HG03139 (cell line): ENCODE measurements around the gene MISP.
"Not testable (repeated sequence)": the region's sequence is repeated elsewhere in the genome, so short reads cannot be mapped to it uniquely, and the experiment has no call there.

ENCODE experiments used
- ATAC-seq: cut with Tn5 transposase; IDR thresholded peaks from one replicate; pipeline ENCODE4 v1.9.1; 2021; ENCODE audit not compliant: unreplicated experiment

The MISP gene

DNA sequence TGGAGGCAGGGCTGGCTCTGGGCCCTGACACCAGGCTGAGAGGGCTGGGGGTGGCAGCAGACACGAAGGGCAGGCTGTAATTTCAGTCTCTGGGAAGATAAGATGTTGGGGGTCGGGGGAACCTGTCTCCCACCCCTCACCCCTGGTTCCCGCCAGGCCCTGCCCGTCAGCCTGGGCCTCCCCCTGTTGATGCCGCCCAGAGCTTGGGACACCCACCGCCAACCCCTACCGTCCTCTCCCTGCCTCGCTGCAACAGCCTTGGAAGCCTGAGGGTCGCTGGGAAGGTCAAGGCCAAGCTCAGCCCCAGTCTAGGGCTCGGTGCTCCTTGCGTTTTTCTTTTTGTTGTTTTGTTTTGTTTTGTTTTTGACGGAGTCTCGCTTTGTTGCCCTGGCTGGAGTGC, 27.7 kb upstream of the MISP start:
- no peak for ATAC-seq

DNA sequence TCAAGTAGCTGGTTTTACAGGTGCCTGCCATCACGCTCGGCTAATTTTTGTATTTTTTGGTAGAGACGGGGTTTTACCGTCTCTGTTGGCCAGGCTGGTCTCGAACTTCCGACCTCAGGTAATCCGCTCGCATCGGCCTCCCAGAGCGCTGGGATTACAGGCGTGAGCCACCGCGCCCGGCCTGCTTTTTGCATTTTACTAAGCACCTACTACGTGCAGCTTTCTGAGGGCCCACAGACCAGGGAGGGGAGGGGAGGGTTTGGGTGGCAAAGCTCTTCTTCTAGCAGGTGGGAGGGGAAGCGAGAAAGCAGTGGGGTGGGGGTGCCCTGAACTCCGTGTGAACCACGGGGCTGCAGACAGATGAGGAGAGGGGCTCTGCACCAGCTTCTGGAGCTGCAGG, 27.2 kb upstream of the MISP start:
- no peak for ATAC-seq

DNA sequence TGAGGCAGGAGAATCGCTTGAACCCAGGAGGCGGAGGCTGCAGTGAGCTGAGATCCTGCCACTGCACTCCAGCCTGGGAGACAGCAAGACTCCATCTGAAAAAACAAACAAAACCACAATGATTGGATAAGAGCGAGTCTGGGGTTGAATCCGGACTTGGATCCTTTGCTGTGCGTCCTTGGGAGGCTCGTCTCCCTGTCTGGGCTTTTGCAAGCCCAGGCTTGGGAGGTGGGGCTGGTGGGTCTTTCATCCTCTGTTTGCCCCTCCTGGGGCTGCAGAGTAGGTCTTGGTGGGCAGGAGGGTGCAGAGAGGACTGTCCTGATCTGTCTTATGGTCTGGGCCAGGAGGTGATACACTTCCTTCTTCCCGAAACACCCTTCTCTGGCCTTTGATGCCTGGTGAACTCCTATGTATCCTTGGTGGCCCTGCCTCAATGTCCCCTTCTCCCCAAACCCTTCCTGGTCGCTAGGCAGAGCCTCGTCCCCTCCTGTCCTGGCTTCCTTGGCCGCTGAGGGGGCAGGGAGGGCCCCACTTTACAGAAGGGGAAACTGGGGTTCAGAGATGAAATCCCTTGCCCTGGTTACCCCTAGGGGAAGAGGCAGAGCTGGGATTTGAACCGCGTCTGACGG, 25.3 kb upstream of the MISP start:
- ATAC-seq, result no peak

DNA sequence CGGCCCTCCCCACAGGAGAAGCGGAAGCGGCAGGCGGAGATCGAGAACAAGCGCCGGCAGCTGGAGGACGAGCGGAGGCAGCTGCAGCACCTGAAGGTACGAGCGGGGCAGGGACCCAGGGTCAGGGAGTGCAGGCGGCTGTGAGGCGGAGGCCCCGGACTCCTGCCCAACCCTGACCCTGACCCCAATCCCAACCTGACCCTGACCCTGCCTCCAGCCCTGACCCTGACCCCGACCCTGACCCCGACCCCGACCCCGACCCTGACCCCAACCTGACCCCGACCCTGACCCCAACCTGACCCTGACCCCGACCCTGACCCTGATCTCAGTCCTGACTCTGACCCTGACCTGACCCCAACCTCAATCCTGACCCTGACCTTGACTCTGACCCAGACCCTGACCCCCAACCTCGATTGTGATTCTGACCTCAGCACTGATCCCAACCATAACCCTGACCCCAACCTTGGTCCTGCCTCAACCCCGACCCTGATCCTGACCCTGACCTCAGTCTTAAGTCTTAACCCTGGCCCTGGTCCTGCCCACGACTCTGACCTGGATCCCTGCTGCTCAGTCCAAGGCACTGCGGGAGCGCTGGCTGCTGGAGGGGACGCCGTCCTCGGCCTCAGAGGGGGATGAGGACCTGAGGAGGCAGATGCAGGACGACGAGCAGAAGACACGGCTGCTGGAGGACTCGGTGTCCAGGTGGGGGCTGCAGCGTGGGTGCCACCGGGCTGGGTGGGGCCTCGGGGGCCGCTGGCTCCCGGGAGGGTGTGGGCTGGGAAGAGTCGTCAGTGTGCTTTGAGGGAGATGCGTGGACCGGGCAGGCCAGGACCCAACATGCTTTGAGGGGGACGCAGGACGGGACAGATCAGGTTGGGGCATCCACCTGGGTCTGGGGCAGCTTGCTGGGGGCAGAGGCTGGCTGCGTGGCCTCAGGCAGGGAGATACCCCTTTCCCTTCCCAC, 23.6 kb upstream of the MISP start:
- ATAC-seq, result no peak

DNA sequence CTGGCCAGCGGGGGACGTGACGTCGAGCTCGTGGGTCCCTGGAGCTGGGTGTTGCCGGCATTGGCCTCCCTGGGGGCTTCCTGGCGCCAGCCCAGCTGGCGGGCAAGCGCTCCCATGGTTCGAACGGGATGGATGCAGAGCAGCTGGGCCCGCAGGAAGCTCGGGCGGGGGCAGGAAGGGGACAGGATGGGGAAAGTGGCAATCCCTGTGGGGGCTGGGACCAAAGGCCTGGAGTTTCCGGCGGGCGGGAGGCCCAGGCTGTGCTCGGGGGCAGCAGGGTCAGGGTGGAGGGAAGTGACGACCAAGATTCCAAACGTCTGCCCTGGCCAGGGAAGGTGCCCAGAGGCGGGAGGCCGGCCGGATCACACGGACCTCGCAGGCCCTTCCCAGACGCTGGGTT, 22.9 kb upstream of the MISP start:
- no peak for ATAC-seq

DNA sequence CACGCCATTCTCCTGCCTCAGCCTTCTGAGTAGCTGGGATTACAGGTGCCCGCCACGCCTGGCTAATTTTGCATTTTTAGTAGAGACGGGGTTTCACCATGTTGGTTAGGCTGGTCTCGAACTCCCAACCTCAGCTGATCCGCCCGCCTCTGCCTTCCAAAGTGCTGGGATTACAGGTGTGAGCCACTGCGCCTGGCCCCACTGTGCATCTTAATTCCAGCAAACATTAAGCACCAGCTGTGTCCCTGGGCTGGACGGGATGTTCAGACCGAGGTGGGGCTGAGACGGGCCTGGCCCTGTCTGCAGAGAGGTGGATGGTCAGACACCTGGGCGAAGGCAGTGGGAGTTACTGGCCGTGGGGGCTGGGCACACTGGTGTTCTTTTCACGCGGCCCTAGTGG, 21.3 kb upstream of the MISP start:
- ATAC-seq, result not testable (repeated sequence)

DNA sequence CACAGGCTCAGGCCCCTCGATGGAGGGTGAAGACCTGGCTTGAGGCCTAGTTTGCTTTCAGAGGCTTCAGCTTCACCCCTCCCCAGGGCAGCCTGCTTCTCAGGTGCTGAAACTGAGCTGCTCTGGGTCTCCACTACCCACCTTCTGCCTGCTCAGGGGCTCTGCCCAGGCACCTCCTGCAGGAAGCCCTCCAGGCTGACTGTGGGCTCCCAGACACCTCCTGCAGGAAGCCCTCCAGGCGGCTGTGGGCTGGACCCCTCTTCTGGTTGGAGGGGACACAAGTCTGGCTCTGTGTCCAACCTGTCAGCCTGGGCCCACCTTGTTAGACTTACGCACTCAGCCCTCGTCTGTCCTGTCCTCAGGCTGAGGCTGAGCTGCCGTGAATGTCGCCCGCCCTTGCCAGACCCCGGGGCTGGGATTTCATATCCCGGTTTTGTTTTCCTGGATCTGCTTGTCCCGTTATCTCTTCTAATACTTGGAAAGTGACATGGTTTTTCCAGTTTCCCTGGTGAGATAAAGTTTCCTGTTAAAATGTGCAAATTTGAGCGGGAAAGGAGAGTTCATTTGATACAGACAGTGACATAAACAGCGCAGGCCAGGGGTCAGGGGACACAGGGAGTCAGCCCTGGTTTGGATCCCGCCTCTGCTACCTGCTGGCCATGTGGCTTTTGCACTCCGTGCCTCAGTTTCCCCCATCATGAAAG, 20.8 kb upstream of the MISP start:
- no peak for ATAC-seq

DNA sequence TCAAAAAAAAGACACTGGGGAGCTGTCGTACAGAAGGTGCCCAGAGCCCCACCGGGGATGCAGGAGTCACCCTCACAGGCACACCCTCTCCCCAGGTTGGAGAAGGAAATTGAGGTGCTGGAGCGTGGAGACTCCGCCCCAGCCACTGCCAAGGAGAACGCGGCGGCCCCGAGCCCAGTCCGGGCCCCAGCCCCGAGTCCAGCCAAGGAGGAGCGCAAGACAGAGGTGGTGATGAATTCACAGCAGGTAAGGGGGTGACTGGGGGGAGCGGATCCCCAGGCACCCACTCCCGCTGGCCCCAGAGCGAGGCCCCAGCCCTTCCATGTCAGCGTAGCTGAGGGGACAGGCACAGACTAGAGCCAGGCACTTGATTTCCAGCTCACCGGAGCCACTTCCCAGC, 19.9 kb upstream of the MISP start:
- no peak for ATAC-seq

DNA sequence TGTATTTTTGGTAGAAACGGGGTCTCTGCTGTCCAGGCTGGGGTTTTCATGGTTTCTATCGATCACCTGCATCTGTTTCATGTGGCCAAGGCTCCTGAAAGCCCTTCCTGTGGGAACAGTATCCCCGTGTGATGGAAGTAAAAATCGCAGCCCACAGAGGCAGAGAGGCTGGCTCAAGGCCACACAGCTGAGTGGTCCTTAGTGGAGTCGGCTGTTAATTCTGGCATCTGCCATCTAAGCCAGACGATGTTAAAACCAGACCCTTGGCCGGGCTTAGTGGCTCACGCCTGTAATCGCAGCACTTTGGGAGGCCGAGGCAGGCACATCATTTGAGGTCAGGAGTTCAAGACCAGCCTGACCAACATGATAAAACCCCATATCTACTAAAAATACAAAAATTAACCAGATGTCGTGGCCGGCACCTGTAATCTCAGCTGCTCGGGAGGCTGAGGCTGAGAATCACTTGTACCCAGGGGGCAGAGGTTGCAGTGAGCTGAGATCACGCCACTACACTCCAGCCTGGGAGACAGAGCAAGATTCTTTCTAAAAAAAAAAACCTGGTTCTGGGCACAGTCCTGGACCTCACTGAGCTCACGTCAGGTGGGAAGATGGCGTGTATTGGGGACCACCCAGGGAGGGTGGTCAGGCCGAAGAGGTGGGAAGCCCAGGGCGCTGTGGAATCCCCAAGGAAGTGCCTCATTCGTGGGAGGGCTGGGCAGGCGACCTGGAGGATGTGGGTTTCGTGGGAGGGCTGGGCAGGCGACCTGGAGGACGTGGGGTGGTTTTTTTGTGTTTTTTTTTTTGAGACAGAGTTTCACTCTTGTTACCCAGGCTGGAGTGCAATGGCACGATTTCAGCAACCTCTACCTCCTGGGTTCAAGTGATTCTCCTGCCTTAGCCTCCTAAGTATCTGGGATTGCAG, 18.5 kb upstream of the MISP start:
- no peak for ATAC-seq

DNA sequence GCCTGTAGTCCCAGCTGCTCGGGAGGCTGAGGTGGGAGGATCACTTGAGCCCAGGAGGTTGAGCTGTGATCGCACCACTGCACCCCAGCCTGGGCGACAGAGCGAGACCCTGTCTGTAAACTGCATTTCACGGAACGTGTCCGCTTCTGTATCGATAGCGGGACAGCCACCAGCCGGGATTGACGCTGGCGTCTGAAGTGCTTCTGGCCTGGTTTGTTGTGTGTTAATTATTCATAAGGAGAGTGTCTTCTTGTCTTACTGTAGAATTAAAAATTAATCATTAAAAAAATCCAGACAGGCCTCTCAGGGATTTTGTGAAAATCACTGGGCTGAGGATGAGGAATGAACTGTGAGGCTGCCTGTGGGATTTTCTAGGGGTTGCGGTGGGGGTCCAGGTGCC, 16.2 kb upstream of the MISP start:
- ATAC-seq, result no peak

DNA sequence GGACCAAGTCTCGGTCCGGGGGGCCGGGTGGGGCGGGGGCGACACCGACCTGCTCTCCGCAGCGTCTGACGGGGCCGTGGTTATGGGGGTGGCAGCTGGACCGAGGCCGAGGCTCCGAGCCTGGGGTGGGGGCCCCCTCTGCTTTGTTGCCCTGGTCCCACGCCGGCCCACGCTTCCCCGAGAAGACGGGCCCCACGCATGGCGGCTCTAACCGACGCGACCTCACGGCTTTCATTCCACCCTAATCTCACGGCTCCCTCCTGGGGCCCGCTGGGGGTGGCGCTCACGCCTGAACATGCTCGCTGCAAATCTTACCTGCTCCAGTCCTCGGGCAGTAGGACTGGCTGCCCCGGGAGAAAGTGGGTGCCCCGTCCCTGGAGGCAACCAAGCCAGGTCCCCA, 14.8 kb upstream of the MISP start:
- ATAC-seq, result no peak

DNA sequence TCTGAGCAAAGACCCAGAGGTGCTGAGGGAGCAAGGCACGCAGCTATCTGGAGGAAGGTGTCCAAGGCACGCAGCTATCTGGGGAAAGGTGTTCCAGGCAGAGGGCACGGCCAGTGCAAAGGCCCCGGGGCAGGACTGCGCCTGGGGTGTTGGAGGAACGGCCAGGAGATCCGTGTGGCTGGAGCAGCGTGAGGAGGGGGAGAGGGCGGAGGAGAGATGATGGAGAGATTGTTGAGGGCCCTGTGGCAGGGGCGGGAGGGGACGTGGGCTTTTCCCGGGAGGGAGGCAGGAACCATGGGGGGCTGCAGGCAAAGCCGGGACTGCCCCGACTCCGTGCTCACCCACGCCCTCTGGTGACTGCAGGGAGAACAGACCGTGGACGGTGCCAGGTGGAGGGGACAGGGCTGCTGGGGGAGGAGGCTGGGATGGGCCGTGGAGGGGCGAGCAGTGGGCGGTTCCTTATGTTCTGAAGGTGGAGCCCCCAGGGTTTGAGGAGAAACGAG, 13.3 kb upstream of the MISP start:
- no peak for ATAC-seq

DNA sequence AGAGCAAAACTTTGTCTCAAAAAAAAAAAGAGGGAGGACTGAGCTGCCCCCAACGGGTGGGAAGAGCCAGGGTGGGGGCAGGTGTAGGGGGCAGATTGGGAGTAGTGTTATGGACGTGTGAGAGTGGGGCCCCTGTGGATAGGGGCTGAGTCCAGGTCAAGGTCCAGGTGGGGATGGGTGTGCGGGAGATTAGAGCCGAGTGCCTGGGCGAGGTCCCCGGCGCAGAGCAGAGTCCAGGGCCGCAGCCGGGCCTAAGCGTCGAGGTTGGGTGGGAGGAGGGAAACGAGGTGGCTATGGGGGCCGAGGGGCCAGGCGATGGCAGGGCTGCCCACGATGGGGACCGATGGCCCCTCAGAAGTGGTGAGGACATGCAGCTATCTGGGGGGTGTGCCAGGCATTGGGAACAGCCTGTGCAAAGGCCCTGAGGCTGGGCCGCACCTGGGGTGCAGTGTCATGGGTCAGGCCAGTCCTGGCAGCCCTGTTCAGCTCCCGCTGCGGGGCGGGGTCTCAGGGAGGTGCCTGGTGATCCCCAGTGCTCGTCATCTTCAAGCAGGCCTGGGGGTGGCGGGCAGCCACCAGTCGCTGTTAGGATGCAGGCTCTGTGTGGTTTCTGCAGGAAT, 12.3 kb upstream of the MISP start:
- no peak for ATAC-seq

DNA sequence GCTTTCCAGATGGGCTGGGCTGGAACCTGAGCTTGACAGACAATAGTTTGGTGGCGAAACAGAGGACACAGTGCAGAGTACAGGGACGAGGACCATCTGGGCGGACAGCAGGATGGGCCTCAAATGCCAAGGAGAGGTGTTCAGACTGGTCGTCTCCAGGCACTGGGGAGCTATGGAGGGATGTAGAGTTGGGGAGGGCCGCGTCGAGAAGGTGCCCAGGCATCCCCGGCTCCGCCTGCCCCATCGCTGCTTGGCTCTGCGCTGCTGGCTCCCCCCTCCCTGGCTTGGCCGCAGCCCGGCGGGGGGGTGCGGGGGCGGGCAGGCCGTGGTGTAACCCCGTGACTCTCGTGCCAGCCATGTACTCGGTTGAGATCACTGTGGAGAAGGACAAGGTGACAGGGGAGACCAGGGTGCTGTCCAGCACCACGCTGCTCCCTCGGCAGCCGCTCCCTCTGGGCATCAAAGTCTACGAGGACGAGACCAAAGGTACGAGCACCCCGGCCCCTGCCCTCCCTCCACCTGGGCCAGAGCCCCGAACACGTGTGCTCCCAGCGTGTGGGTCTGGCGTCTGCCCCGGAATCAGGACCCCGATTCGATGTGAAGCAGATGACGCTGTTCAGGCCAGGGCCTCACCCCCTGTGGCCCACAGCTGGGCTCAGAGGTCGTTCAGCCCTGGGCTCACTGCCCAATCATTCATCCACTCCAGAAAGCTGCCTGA, 10.8 kb upstream of the MISP start:
- ATAC-seq, result no peak

DNA sequence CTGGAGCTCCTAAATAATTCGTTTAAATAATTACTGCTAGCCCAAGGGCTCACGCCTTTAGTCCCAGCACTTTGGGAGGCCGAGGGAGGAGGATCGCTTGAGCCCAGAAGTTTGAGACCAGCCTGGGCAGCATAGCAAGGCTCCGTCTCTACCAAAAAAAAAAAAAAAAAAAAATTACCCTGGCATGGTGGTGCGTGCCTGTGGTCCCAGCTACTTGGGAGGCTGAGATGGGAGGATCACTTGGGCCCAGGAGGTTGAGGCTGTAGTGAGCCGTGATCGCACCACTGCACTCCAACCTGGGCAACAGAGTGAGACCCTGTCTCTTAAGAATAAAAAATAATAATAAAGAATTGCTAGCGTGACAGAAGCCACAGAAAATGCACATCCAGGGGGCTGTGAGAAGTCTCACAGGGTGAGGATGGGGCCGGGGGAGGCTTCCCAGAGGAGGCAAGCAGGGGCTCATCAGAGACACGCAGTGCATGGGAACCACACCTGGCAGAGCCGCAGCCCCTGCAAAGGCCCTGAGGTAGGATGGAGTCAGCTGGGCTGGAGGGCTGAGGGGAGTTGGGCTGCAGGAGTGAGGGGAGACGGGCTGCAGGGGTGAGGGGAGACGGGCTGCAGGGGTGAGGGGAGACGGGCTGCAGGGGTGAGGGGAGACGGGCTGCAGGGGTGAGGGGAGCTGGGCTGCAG, 10.0 kb upstream of the MISP start:
- ATAC-seq, result not testable (repeated sequence)

DNA sequence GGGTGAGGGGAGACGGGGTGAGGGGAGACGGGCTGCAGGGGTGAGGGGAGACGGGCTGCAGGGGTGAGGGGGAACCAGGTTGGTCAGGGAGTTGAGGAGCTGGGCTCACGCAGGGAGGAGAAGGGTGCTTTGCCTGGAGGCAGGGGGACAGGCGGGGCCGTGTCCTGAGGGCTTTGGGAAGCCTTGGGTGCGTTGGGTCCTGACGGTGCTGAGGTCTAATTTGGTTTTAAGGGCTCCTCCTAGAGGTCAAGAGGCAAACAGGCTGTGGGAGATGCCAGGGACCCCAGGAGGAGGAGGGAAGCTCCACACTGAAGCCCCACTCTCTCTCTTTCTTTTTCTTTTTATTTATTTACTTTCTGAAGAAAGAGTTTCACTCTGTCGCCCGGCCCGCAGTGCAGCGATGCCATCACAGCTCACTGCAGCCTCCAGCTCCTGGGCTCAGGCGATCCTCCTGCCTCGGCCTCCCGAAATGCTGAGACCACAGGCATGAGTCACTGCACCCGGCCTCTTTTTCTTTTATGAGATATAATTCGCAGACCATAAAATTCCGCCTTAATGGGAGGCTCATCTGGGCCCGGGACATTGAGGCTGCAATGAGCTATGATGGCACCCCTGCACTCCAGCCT, 9.3 kb upstream of the MISP start:
- ATAC-seq, result no peak

DNA sequence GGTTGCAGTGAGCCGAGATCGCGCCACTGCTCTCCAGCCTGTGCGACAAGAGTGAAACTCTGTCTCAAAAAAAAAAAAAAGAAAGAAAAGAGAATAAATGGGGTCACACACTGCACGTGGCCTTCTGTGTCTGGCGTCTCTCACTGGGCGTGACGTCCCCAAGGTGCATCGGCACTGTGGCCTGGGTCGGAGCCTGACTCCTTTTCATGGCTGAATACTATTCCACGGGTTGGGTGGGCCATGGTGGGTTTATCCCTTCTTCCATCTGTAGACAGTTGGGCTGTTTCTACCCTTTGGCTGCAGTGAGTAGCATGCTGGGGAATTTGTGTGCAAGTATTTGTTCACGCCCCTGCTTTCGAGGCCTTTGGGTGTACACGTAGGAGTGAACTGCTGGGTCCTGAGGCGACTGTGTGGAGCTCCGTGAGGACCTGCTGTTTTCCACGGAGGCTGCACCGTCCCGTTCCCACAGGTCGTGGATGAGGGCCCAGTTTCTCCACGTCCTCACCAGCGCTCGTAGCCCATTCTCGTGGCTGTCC, 8.3 kb upstream of the MISP start:
- ATAC-seq, result no peak

DNA sequence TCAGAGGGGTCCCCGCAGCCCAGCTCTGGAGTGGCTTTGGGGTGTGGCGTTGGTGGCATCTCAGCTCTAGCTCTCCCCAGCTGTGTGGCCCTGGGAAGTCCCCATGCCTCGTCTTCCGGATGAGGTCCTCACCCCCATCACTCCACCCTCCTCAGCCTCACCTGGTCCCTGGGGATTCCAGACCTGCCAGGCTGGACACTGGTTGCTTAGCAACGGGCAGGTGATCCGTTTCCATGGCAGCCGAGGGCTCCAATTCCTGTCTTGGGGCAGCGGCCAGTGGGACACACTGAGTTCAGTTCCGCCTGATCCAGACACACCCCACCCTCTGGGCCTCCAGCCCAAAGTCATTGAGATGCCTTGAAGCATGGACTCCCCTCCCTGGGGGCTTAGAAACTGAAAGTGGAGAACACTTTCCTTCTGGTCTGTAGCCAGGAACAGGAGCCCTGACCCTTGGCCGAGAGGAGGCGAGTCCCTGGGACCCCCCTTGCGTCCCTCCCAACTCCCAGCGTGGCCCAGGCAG, 7.7 kb upstream of the MISP start:
- ATAC-seq, result no peak
